ENCODE measurements around the gene PXDN. TPM values are rescaled to one million over a fixed set of nuclear protein-coding genes. Genes with fewer than 3 reads are reported as not detected.
"Not testable (repeated sequence)": the region's sequence is repeated elsewhere in the genome, so short reads cannot be mapped to it uniquely, and the experiment has no call there.

The PXDN gene
- total RNA-seq, 1 donor from 2014 or later: 576 TPM

DNA sequence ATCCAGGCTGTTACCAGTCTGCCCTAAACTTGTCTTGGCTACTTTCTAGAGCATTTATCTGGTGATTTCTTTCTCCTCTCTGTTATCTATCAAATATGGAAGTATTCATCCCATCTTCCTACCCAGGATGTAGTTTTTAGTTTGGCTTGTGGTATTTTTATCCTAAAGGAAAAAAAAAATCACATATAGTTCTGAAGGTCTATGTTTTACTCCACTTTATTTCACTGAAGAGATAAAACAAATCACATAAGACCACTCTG is 62.2 kb downstream of the PXDN start:
- Mint-ChIP-seq H3K4me3 (ENCODE audit: unreplicated experiment) (no peak overlapping the region), H3K4me1 (ENCODE audit: low read depth) (peaks cover 21% of the 10 kb centered on the region), H3K9me3 (ENCODE audit: low read depth) (no peaks in the 10 kb centered on the region)

DNA sequence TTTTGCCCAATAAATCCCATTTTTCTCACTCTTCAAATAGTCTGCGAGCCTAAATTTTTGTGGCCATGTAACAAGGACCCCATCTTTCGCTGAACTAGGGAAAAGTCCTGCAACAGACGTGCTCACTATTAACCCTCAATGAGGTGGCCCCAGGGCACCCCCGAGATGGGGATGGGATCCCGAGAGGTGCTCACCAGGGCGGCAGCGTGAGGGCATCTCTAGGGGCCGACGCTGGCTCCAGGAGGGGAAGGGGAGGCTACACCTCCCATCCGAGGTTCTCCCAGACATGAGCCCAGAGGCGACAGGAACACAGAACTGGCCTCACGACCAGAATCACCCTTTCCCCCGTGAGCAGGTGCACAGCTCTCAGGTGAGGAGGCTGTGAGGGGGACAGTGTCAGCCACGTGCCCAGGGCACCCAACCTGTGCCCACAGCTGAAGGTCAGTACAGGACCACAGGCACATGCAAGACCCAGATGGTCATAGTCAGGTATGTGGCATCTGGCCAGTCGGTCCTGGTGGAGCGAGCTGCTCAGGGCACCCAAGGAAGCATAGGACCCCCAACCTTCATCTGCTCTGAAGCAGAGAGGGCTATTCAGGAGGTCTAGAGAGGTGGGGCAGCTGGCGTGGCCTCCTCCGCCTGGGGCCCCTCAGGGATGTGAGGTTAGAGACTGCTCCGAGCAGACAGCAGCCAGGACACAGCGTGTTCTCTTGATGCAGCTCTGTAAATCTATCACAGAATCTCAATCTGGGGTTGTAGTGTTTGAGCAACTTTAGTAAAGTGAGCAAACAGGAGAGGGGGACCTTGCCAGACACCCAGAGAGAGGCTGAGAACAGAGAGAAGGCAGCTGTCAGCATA is 62.8 kb downstream of the PXDN start:
- Mint-ChIP-seq H3K4me1 (ENCODE audit: low read depth) (peaks cover 19% of the 10 kb centered on the region), H3K9me3 (ENCODE audit: low read depth) (no peaks in the 10 kb centered on the region), H3K36me3 (ENCODE audit: low read depth) (peaks cover 22% of the 10 kb centered on the region), H3K27ac (ENCODE audit: unreplicated experiment) (no peak overlapping the region), H3K27me3 (ENCODE audit: low read depth) (no peaks in the 10 kb centered on the region), H3K4me3 (ENCODE audit: unreplicated experiment) (no peak overlapping the region)
- no peak for DNase-seq (ENCODE audit: low spot score)
- TF ChIP-seq, protein P1, sequence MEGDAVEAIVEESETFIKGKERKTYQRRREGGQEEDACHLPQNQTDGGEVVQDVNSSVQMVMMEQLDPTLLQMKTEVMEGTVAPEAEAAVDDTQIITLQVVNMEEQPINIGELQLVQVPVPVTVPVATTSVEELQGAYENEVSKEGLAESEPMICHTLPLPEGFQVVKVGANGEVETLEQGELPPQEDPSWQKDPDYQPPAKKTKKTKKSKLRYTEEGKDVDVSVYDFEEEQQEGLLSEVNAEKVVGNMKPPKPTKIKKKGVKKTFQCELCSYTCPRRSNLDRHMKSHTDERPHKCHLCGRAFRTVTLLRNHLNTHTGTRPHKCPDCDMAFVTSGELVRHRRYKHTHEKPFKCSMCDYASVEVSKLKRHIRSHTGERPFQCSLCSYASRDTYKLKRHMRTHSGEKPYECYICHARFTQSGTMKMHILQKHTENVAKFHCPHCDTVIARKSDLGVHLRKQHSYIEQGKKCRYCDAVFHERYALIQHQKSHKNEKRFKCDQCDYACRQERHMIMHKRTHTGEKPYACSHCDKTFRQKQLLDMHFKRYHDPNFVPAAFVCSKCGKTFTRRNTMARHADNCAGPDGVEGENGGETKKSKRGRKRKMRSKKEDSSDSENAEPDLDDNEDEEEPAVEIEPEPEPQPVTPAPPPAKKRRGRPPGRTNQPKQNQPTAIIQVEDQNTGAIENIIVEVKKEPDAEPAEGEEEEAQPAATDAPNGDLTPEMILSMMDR (IDR thresholded peaks at IDR 0.05): no peak

More for the DNA sequence above, 62.2 kb downstream of the PXDN start:
- no peak overlapping the region for H3K27ac Mint-ChIP-seq (ENCODE audit: unreplicated experiment)
- peaks cover 22% of the 10 kb centered on the region for H3K36me3 Mint-ChIP-seq (ENCODE audit: low read depth)
- TF ChIP-seq, protein P1 (IDR thresholded peaks at IDR 0.05): no peak
- no peaks in the 10 kb centered on the region for H3K27me3 Mint-ChIP-seq (ENCODE audit: low read depth)
- DNase-seq (ENCODE audit: low spot score): no peak

DNA sequence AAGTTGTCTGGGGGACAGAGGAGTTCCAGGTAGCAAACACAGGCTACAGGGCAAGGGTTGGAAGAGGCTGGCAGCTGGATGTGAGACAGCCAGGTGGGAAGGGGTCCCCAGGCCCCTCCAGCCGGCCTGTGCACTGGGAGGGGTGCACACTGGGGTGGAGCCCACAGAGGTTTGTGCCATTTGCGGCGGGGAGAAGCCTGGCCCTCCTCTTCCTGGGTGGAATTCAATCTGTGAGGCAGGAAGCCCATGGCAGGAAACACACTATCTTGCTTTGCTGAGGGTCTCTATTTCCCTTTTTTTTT is 63.3 kb downstream of the PXDN start:
- H3K27ac Mint-ChIP-seq (ENCODE audit: unreplicated experiment): no peak overlapping the region
- H3K27me3 Mint-ChIP-seq (ENCODE audit: low read depth): no peaks in the 10 kb centered on the region
- DNase-seq (ENCODE audit: low spot score): no peak
- peaks cover 17% of the 10 kb centered on the region for H3K4me1 Mint-ChIP-seq (ENCODE audit: low read depth)
- no peaks in the 10 kb centered on the region for H3K9me3 Mint-ChIP-seq (ENCODE audit: low read depth)
- peaks cover 18% of the 10 kb centered on the region for H3K36me3 Mint-ChIP-seq (ENCODE audit: low read depth)
- no peak overlapping the region for H3K4me3 Mint-ChIP-seq (ENCODE audit: unreplicated experiment)
- TF ChIP-seq, protein P1 (IDR thresholded peaks at IDR 0.05): no peak

DNA sequence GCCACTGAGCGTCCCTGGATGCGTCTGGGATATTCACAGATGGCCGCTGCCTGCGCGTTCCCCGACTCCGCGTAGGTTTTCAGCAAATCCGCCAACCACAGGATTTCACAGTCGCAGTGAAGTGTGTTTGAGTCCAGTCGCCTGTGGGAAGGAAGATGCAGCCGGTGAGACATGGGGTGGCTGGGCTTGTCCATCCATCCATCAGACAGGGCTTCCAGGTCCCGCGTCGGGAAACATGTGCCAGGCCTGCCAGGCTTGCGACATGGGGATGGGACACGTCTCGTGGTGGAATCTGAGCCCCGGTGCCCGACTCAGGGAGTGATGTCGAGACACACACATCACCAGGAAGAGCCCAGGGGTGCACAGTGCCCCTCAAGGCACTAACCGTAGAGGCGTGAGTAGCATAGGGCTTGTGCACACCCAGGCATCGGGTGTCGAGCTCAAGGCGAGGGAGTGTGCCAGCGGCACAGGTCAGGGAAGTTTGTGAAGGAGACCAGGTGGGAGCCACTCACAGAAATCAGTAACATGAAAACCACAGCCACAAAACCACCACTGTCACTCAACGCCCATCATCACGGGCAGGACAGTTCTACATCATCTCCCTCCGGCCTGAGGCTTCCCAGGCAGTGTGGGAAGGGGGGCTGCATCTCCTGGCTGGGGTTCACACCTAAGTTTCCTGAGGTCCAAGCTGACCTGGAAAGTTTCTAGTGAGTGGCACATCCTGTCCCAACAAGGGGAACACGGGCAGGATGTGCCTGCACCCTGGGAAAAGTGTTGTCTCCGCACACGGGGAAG is 63.9 kb downstream of the PXDN start:
- peaks cover 17% of the 10 kb centered on the region for H3K4me1 Mint-ChIP-seq (ENCODE audit: low read depth)
- peaks cover 23% of the 10 kb centered on the region for H3K36me3 Mint-ChIP-seq (ENCODE audit: low read depth)
- no peak overlapping the region for H3K27ac Mint-ChIP-seq (ENCODE audit: unreplicated experiment)
- TF ChIP-seq, protein P1 (IDR thresholded peaks at IDR 0.05): no peak
- H3K4me3 Mint-ChIP-seq (ENCODE audit: unreplicated experiment): no peak overlapping the region
- no peaks in the 10 kb centered on the region for H3K27me3 Mint-ChIP-seq (ENCODE audit: low read depth)
- peak; percentile 92 for DNase-seq (ENCODE audit: low spot score)
- no peaks in the 10 kb centered on the region for H3K9me3 Mint-ChIP-seq (ENCODE audit: low read depth)

DNA sequence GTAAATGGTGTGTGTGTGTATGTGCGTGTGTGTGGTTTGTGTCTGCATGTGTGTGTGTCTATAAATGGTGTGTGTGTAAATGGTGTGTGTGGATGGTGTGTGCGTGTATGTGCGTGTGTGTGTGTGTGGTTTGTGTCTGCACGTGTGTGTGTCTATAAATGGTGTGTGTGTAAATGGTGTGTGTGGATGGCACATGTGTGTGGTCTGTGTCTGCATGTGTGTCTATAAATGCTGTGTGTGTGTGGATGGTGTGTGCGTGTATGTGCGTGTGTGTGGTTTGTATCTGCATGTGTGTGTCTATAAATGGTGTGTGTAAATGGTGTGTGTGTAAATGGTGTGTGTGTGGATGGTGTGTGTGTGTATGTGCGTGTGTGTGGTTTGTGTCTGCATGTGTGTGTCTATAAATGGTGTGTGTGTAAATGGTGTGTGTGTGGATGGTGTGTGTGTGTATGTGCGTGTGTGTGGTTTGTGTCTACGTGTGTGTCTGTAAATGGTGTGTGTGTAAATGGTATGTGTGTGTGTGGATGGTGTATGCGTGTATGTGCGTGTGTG is 64.8 kb downstream of the PXDN start:
- not testable (repeated sequence) for H3K27me3 Mint-ChIP-seq (ENCODE audit: low read depth); H3K27ac Mint-ChIP-seq (ENCODE audit: unreplicated experiment); H3K9me3 Mint-ChIP-seq (ENCODE audit: low read depth); H3K4me3 Mint-ChIP-seq (ENCODE audit: unreplicated experiment); DNase-seq (ENCODE audit: low spot score)
- peaks cover 27% of the 10 kb centered on the region for H3K36me3 Mint-ChIP-seq (ENCODE audit: low read depth)
- H3K4me1 Mint-ChIP-seq (ENCODE audit: low read depth): peaks cover 22% of the 10 kb centered on the region

DNA sequence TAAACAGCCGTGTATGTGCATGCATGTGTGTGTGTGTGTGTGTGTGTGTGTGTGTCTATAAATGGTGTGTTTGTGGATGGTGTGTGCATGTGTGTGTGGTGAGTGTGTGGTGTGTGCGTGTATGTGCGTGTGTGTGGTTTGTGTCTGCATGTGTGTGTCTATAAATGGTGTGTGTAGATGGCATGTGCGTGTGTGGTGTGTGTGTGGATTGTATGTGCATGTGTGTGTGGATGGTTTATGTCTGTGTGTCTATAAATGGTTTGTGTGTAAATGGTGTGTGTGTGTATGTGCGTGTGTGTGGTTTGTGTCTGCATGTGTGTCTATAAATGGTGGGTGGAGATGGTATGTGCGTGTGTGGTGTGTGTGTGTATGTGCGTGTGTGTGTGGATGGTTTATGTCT is 65.2 kb downstream of the PXDN start:
- H3K27me3 Mint-ChIP-seq (ENCODE audit: low read depth); H3K4me3 Mint-ChIP-seq (ENCODE audit: unreplicated experiment); H3K9me3 Mint-ChIP-seq (ENCODE audit: low read depth); DNase-seq (ENCODE audit: low spot score); H3K27ac Mint-ChIP-seq (ENCODE audit: unreplicated experiment): not testable (repeated sequence)
- Mint-ChIP-seq H3K36me3 (ENCODE audit: low read depth) (peaks cover 24% of the 10 kb centered on the region), H3K4me1 (ENCODE audit: low read depth) (peaks cover 23% of the 10 kb centered on the region)

Measured in chondrocyte (in vitro differentiated cells).